IPS-20b (cell line): Measurements from ENCODE around the gene CPA4.

Experiments
- H3K27ac ChIP-seq: one replicate; pipeline ENCODE4 v1.5.1; 2013; ENCODE audit warnings: low read length
- H3K27me3 ChIP-seq: 2 replicates; pipeline ENCODE4 v1.6.1; 2013; ENCODE audit warnings: mild to moderate bottlenecking, low read length, inconsistent platforms; ENCODE audit not compliant: insufficient read depth
- H3K36me3 ChIP-seq: 2 replicates; pipeline ENCODE4 v1.6.1; 2013; ENCODE audit warnings: low read depth, mild to moderate bottlenecking, inconsistent platforms, low read length, moderate library complexity; ENCODE audit not compliant: insufficient read depth
- H3K4me1 ChIP-seq: 2 replicates; pipeline ENCODE4 v1.6.1; 2013; ENCODE audit warnings: mild to moderate bottlenecking, control low read depth, inconsistent platforms, low read length, moderate library complexity; ENCODE audit not compliant: insufficient read depth
- H3K4me3 ChIP-seq: 2 replicates; pipeline ENCODE4 v1.5.1; 2013; ENCODE audit warnings: mild to moderate bottlenecking, low read length, inconsistent platforms
- H3K9ac ChIP-seq: 2 replicates; pipeline ENCODE4 v1.6.1; 2013; ENCODE audit warnings: low read depth, mild to moderate bottlenecking, inconsistent platforms, low read length, moderate library complexity
- H3K9me3 ChIP-seq: 2 replicates; pipeline ENCODE4 v1.6.1; 2013; ENCODE audit warnings: mild to moderate bottlenecking, low read depth, low read length, inconsistent platforms; ENCODE audit not compliant: insufficient read depth

The CPA4 gene

GRCh38 chr7:130276796-130277762 lies 15.9 kb upstream of the CPA4 start:
- no peak overlapping the region for H3K27ac ChIP-seq
- H3K4me1 ChIP-seq, result peaks cover 32% of the 10 kb centered on the region; the same call in 1 of the 2 replicates
- no peak overlapping the region for H3K4me3 ChIP-seq
- no peaks in the 10 kb centered on the region for H3K9me3 ChIP-seq
- H3K36me3 ChIP-seq, result no peaks in the 10 kb centered on the region
- H3K27me3 ChIP-seq, result peaks cover 3% of the 10 kb centered on the region; the same call in 1 of the 2 replicates
- no peak overlapping the region for H3K9ac ChIP-seq

DNA sequence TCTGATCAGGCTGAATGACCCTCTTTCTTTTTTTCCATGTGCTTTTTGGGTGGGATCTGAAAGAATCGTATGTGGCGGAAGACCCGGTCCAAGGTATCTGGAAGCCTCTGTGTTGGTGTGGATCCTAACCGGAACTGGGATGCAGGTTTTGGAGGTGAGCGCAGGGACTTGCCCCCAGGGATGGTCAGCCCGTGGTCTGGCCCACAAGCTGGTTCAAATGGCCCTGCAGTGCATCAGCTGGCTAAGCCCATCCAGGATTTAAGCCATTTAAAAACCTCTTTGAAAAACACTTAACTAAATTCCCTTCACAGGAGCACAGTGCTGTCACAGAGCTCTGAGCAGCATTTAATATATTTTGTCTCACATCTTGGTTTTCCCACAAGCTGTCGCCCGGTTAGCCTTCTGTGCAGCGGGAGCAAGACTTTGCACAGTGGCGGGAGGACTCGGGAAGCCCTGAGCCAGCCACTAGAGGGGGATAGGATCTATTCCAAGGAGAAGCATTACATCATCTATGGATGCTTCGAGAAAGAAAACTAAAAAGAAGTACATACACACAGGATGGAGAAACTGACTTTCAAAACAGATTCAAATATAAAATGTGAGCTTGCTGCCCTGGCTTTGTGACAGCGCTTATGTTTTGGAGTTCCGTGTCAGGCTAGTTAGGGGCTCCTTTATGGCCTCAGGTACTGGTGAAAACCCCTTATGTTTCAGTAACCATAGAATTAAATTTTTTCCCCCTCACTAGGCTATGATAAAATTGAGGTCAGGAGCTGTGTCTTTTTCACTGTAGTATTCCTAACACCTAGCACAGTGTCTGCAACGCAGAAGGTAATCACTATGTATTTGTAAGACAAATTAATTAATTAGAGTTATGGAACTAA lies 15.0 kb upstream of the CPA4 start:
- H3K36me3 ChIP-seq, result no peaks in the 10 kb centered on the region
- no peak overlapping the region for H3K9ac ChIP-seq
- H3K4me1 ChIP-seq, result peaks cover 23% of the 10 kb centered on the region; the same call in 1 of the 2 replicates
- H3K9me3 ChIP-seq, result no peaks in the 10 kb centered on the region
- H3K4me3 ChIP-seq, result no peak overlapping the region
- H3K27me3 ChIP-seq, result peaks cover 3% of the 10 kb centered on the region; the same call in 1 of the 2 replicates
- no peak overlapping the region for H3K27ac ChIP-seq

- Histone ChIP-seq H3K27me3 (peaks cover 3% of the 10 kb centered on the region; the same call in 1 of the 2 replicates), H3K27ac (no peak overlapping the region), H3K9me3 (no peaks in the 10 kb centered on the region), H3K4me1 (peaks cover 19% of the 10 kb centered on the region; the same call in 1 of the 2 replicates), H3K4me3 (no peak overlapping the region), H3K9ac (no peak overlapping the region), H3K36me3 (no peaks in the 10 kb centered on the region)
These were observed 14.1 kb upstream of the CPA4 start for GRCh38 chr7:130278860-130279259.

DNA sequence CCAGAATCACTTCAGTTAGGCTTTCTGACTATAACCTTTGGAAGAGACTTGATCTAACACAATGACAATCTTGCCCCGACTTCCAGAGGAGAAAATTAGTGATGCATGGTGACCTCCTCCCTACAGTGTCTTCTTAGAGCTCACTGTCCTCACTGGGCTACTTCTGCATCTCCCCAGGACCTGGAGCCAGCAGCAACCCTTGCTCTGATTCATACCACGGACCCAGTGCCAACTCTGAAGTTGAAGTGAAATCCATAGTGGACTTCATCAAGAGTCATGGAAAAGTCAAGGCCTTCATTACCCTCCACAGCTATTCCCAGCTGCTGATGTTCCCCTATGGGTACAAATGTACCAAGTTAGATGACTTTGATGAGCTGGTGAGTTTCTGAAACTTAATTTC lies 13.7 kb upstream of the CPA4 start:
- Histone ChIP-seq H3K4me3 (no peak overlapping the region), H3K9me3 (no peaks in the 10 kb centered on the region), H3K27me3 (peaks cover 3% of the 10 kb centered on the region; the same call in 1 of the 2 replicates), H3K9ac (no peak overlapping the region), H3K27ac (no peak overlapping the region), H3K4me1 (peaks cover 15% of the 10 kb centered on the region; the same call in 1 of the 2 replicates), H3K36me3 (no peaks in the 10 kb centered on the region)

DNA sequence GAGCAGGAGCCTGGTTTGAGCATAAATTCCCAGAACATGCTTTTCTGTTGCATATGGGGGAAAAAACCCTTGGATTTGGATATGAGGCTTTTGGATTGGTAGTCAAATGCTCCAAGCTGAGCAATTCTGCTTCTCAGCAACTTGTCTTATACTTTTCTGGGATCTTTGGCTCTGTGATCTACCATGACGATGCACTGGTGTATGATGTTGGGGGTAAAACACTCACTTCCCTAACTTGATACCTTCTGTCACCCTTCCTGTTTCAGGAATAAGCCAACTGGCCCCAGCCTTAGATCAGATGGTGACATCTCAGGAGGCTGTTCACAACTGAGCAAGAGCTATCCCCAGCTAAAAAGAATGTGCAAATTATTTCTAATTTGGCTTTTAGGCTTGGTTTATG lies 13.1 kb upstream of the CPA4 start:
- H3K27me3 ChIP-seq, result peaks cover 3% of the 10 kb centered on the region; the same call in 1 of the 2 replicates
- H3K27ac ChIP-seq, result no peak overlapping the region
- peaks cover 8% of the 10 kb centered on the region; the same call in 1 of the 2 replicates for H3K4me1 ChIP-seq
- no peaks in the 10 kb centered on the region for H3K36me3 ChIP-seq
- no peak overlapping the region for H3K9ac ChIP-seq
- H3K9me3 ChIP-seq, result no peaks in the 10 kb centered on the region
- H3K4me3 ChIP-seq, result no peak overlapping the region

- H3K27me3 ChIP-seq, result peaks cover 3% of the 10 kb centered on the region; the same call in 1 of the 2 replicates
- no peak overlapping the region for H3K27ac ChIP-seq
- H3K9ac ChIP-seq, result no peak overlapping the region
- H3K36me3 ChIP-seq, result no peaks in the 10 kb centered on the region
- no peaks in the 10 kb centered on the region for H3K9me3 ChIP-seq
- no peaks in the 10 kb centered on the region for H3K4me1 ChIP-seq
- H3K4me3 ChIP-seq, result no peak overlapping the region
These were observed 11.7 kb upstream of the CPA4 start for GRCh38 chr7:130281260-130281659.

DNA sequence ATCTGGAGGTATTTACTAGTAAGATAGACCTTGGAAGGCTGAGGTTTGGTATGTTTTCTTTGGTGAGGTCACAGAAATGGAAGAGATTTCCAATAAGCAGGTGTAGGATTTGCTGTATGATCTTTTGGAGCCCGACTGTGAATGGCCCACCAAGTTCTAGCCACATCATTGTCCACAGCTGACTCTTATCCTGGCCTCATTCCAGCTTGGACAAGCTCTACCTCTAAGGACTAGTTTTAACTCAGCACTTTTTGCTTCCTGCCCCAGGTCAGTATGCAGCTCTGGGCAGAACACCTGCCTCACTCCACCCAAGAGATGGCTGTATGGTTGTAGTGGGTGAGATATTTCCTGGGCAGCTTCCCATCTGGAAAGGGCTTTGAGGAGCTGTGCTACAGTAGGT lies 6.1 kb upstream of the CPA4 start:
- Histone ChIP-seq H3K4me3 (no peak overlapping the region), H3K27me3 (no peaks in the 10 kb centered on the region), H3K9me3 (no peaks in the 10 kb centered on the region), H3K27ac (no peak overlapping the region), H3K36me3 (no peaks in the 10 kb centered on the region), H3K4me1 (no peaks in the 10 kb centered on the region), H3K9ac (no peak overlapping the region)

GRCh38 chr7:130288168-130288567 lies 4.8 kb upstream of the CPA4 start:
- Histone ChIP-seq H3K9me3 (no peaks in the 10 kb centered on the region), H3K27me3 (no peaks in the 10 kb centered on the region), H3K9ac (no peak overlapping the region), H3K4me1 (no peaks in the 10 kb centered on the region), H3K36me3 (no peaks in the 10 kb centered on the region), H3K27ac (no peak overlapping the region), H3K4me3 (no peak overlapping the region)

DNA sequence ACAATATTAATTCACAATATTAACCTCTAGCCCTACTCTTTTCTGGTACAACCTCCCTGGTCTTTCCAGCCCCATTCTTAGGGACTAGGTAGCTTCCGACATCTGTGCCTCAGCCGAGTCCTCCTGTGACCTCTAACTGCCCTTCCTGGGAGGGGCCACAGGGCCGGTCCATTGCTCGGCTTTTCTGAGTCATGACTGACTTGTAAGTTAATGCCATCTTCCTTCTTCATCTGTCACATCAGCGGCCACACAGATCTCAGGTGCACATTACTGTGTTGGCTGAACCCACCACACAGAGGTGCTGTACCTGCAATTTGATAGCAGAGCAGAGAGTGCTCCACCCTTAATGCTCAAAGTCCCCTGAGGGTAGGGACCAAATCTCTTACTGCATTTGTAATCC lies 4.1 kb upstream of the CPA4 start:
- Histone ChIP-seq H3K36me3 (no peaks in the 10 kb centered on the region), H3K9me3 (no peaks in the 10 kb centered on the region), H3K4me3 (no peak overlapping the region), H3K4me1 (no peaks in the 10 kb centered on the region), H3K27ac (no peak overlapping the region), H3K9ac (no peak overlapping the region), H3K27me3 (no peaks in the 10 kb centered on the region)

- Histone ChIP-seq H3K9me3 (no peaks in the 10 kb centered on the region), H3K36me3 (no peaks in the 10 kb centered on the region), H3K27ac (no peak overlapping the region), H3K4me3 (no peak overlapping the region), H3K4me1 (no peaks in the 10 kb centered on the region), H3K27me3 (no peaks in the 10 kb centered on the region), H3K9ac (no peak overlapping the region)
These were observed 3.5 kb upstream of the CPA4 start for GRCh38 chr7:130289478-130289877.

- no peaks in the 10 kb centered on the region for H3K36me3 ChIP-seq
- H3K27me3 ChIP-seq, result no peaks in the 10 kb centered on the region
- H3K27ac ChIP-seq, result no peak overlapping the region
- no peak overlapping the region for H3K4me3 ChIP-seq
- no peaks in the 10 kb centered on the region for H3K9me3 ChIP-seq
- H3K9ac ChIP-seq, result no peak overlapping the region
- no peaks in the 10 kb centered on the region for H3K4me1 ChIP-seq
These were observed 2.2 kb upstream of the CPA4 start for GRCh38 chr7:130290745-130291144.
